LHCN-M2 (cell line): ENCODE data around the gene TSHZ2. TPM values are rescaled to one million over a fixed set of nuclear protein-coding genes. Genes with fewer than 3 reads are reported as not detected.
"Not testable (repeated sequence)": the region's sequence is repeated elsewhere in the genome, so short reads cannot be mapped to it uniquely, and the experiment has no call there.

Source experiments
- DNase-seq: peaks from one replicate; pipeline ENCODE4 v3.0.0-alpha.2; 2012; ENCODE audit warnings: low read depth
- total RNA-seq: library from RNA; depleted of rRNA; stranded (reverse); fragments of >200 nt; gene quantifications from 2 replicates; pipeline ENCODE4 v1.2.3, GENCODE V29; 2014

The TSHZ2 gene
- total RNA-seq, 1 experiment from 2014 or later, result not detected

- no peak for DNase-seq
Measured at GRCh38 chr20:53306192-53306805, 334.1 kb downstream of the TSHZ2 start.

- no peak for DNase-seq
Measured at GRCh38 chr20:53307964-53308597, 335.9 kb downstream of the TSHZ2 start.

DNA sequence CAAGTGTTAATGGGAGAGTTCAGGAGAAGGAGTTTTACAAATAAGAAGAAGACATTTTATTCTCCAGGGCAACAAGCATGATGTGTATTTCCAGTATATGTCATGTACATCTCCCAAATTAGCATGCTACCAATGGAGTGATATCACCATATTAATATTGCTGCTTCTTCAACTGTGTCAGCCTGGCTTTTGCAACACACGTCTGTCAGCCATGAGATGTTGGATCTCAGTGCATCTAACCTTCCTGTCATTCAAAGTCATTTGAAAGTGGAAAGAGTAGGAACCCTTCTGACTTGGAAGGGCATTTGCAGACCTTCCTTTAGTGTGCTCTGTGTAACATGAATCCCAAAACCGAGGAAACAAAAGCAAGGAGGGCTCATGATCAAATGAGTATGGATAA is 337.4 kb downstream of the TSHZ2 start:
- DNase-seq, result no peak

- DNase-seq, result no peak
Measured at GRCh38 chr20:53312957-53313356, 340.8 kb downstream of the TSHZ2 start.

DNA sequence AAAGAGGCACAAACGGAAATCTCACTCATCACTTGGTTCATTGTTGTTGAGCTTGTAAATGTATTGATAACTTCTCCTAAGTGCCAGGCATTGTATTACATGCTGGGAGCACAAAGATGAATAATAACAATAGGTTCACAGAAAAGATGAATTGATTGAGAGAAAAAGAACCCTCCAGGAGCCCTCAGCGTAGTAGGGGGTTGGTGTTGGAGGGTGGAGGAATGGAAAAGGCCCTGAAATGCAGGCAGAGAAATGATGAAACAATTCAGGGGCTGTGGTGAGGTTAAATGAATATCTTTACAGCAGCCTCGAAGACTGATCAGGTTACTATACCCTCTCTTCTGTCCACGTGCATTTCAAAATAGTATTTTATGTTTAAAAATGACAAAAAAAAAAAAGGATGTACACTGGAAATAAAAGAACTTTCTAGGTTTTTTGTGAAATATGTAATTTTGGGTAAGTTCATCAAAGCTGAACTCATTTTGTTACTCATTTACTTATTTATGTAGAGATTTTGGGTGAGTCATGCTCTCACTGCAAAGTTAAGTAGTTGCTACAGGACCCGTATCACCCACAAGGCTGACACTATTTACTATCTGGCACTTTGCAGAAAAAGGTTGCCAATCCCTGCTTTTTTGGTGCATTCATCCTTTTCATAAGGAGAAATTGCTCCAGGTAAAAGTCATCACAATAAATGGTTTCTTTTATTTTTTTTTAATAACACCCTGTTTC is 344.2 kb downstream of the TSHZ2 start:
- DNase-seq, result no peak

DNA sequence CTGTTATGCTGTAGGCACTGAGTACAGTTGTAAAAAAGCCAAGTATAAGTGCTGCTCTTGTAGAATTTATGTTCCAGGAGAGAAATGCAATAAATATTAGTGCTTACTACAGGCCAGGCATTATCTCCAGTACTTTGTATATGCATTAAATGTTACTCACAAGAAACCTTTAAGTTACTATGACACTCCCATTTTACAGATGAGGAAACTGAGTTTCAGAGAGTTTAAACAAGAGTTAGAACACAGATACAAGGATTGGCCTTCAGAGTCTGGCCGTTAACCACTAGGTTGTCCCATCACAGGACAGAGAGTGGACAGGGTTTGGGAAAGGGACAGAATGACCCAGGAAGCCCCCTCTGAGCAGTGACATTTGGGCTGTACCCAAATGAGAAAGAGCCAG is 347.0 kb downstream of the TSHZ2 start:
- DNase-seq, result no peak

- no peak for DNase-seq
Measured at GRCh38 chr20:53319716-53320115, 347.6 kb downstream of the TSHZ2 start.

- DNase-seq, result no peak
Measured at GRCh38 chr20:53320701-53321100, 348.5 kb downstream of the TSHZ2 start.

GRCh38 chr20:53321596-53321995 is 349.4 kb downstream of the TSHZ2 start:
- DNase-seq, result no peak

GRCh38 chr20:53322651-53323050 is 350.5 kb downstream of the TSHZ2 start:
- DNase-seq, result no peak

- DNase-seq, result not testable (repeated sequence)
Measured at GRCh38 chr20:53323460-53323859, 351.3 kb downstream of the TSHZ2 start.

- DNase-seq, result no peak
Measured at GRCh38 chr20:53324816-53325215, 352.7 kb downstream of the TSHZ2 start.

- DNase-seq, result no peak
Measured at GRCh38 chr20:53328961-53329360, 356.8 kb downstream of the TSHZ2 start.

- DNase-seq, result no peak
Measured at GRCh38 chr20:53329781-53330180, 357.6 kb downstream of the TSHZ2 start.

- DNase-seq, result no peak
Measured at GRCh38 chr20:53330601-53331140, 358.5 kb downstream of the TSHZ2 start.

- DNase-seq, result peak; percentile 38
Measured at GRCh38 chr20:53331151-53331973, 359.2 kb downstream of the TSHZ2 start.

DNA sequence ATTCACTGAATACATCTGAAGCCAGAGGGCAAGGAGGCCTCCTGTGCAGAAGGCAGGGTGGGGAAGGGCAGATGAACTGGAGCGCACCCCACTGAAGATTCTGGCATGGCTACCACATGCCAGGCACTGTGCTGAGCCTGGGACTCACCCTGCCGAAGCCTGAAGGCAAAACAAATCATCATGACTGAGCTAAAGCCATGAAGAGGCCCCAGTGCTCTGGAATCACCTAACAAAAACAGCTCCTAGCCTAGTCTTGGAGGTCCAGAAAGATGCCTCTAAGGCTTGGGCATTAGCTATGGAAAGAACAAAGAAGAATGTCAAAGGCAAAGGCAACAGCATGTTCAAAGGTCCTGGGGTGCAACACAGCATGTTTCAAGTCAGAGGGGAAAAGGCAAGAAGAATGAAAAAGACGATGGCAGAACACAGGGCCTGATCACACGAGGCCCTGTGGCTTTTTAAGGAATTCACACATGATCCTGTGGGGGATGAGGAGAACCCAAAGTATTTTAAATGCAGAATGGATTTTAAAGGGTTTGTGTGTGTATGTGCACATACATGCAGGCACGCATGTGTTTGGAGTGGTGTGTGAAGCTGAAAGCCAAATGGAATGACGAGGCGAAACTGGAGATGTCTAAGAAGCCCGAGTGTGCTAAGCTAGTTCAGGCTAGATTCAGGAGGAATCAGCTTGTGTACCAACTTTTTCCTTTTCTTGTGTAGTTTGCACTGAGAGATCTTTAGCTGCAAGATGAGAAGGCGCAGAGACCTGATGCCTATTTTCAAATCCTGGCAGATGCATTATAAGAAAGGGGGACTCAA is 360.1 kb downstream of the TSHZ2 start:
- no peak for DNase-seq

GRCh38 chr20:53334861-53335260 is 362.7 kb downstream of the TSHZ2 start:
- no peak for DNase-seq

DNA sequence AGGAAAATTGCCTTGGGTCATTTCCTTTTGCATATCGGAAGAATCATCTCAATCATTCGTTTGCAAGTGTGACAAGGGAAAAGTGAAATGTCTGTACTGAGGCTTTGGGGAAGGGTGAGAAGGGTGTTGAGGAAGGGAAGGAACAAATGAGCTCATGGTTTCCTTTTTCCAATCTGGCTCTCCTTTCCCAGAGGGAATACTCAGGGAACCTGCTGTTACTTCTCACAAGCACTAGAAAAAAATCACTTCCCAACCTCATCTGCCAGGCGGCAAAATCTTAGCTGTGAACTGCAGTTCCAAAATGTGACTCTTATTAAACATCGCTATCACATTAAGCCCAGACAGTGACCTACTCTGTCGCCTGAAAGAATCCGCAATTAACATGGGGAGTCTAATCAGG is 363.4 kb downstream of the TSHZ2 start:
- no peak for DNase-seq

- DNase-seq, result no peak
Measured at GRCh38 chr20:53336892-53337291, 364.7 kb downstream of the TSHZ2 start.
